Esophagus muscularis mucosa (tissue), 4 donors: Measurements from ENCODE around the gene HEATR5A. TPM values are rescaled to one million over a fixed set of nuclear protein-coding genes. Genes with fewer than 3 reads are reported as not detected.

Experiments used
- DNase-seq: peaks from one replicate; pipeline ENCODE4 v3.0.0-alpha.2; 2017; ENCODE audit errors: extremely low spot score
- H3K27ac ChIP-seq, 4 donors: fragments of 200-600 bp; sonication (generic); replicated peaks in 1 of 4; 1 replicate in 3 of 4; 2 replicates in 1 of 4; pipeline ENCODE4 v1.5.1; 2016 to 2019; ENCODE audit warnings: mild to moderate bottlenecking in 1 of 4
- H3K27me3 ChIP-seq, 4 donors: fragments of 200-600 bp; sonication (generic); one replicate each; pipeline versions ENCODE4 v1.5.1 to v1.6.0; 2016 to 2019
- H3K36me3 ChIP-seq, 4 donors: fragments of 200-600 bp; sonication (generic); one replicate each; pipeline ENCODE4 v1.5.1; 2016 to 2019
- H3K4me1 ChIP-seq, 4 donors: fragments of 200-600 bp; sonication (generic); one replicate each; pipeline ENCODE4 v1.5.1; 2016 to 2019
- H3K4me3 ChIP-seq, 4 donors: fragments of 200-600 bp; sonication (generic); 1 replicate in 2 of 4; 2 replicates in 2 of 4; pipeline ENCODE4 v1.5.1; 2016 to 2019; ENCODE audit warnings: mild to moderate bottlenecking in 4 of 4, moderate library complexity in 1 of 4
- H3K9me3 ChIP-seq, 4 donors: fragments of 200-600 bp; sonication (generic); 1 replicate in 3 of 4; 2 replicates in 1 of 4; pipeline ENCODE4 v1.5.1; 2016 to 2019
- CTCF ChIP-seq, 3 experiments: fragments of 200-600 bp in 2 of 3; fragments of 450-650 bp in 1 of 3; sonication (generic) in 2 of 3; IDR thresholded peaks; one replicate each; pipeline ENCODE4 v1.5.1; 2017 to 2019; ENCODE audit warnings: antibody characterized with exemption in 3 of 3, mild to moderate bottlenecking in 2 of 3, moderate library complexity in 1 of 3
- EP300 ChIP-seq: sonication (generic); formaldehyde crosslinking; IDR thresholded peaks from one replicate; pipeline ENCODE4 v1.6.1; 2017; ENCODE audit warnings: antibody characterized with exemption
- POLR2A ChIP-seq: fragments of 450-650 bp; IDR thresholded peaks from one replicate; pipeline ENCODE4 v1.6.1; 2017; ENCODE audit warnings: antibody characterized with exemption, moderate library complexity, mild to moderate bottlenecking, low read depth
- POLR2AphosphoS5 ChIP-seq, 2 donors: sonication (generic); formaldehyde crosslinking; IDR thresholded peaks; one replicate each; pipeline ENCODE4 v1.6.1; 2017; ENCODE audit warnings: antibody characterized with exemption in 2 of 2
- WGBS: methylation state at CpG from one replicate; pipeline ENCODE4 v1.1.5; 2018; 5-methylcytosine and 5-hydroxymethylcytosine counted together
- intact Hi-C: fragments of 100-400 bp; cut with DNase I; formaldehyde crosslinking; loops from one replicate; pipeline ENCODE4 v1.15.1; 2023
- total RNA-seq, 4 donors: library from RNA; depleted of rRNA; stranded (reverse); fragments of >200 nt; gene quantifications; one replicate each; pipeline versions ENCODE4 v1.1.0 to v1.2.1, GENCODE V29; 2016

Gene HEATR5A
- total RNA-seq, 4 donors from 2014 or later = 24.1 to 38.2 (median 28.2) TPM

GRCh38 chr14:31255286-31255685 is 165.1 kb downstream of the HEATR5A start:
- WGBS = 92% methylated on average over 2 of the region's 2 CpGs
- TF ChIP-seq POLR2A = no peak
- no peak for TF ChIP-seq EP300
- no peak for TF ChIP-seq CTCF (IDR thresholded peaks at IDR 0.05)
- TF ChIP-seq POLR2AphosphoS5 (IDR thresholded peaks at IDR 0.05) = no peak
- intact Hi-C loops = no loop called here

GRCh38 chr14:31253746-31254471 is 166.4 kb downstream of the HEATR5A start:
- no peaks in the 10 kb centered on the region for H3K4me1 ChIP-seq
- intact Hi-C loops = no loop called here
- no peaks in the 10 kb centered on the region for H3K36me3 ChIP-seq
- 98% methylated on average over 9 of the region's 9 CpGs for WGBS
- no peak overlapping the region for H3K4me3 ChIP-seq
- no peaks in the 10 kb centered on the region for H3K9me3 ChIP-seq
- TF ChIP-seq CTCF (IDR thresholded peaks at IDR 0.05) (no peak), EP300 (no peak), POLR2A (no peak), POLR2AphosphoS5 (IDR thresholded peaks at IDR 0.05) (no peak)
- DNase-seq = no peak
- no peaks in the 10 kb centered on the region for H3K27me3 ChIP-seq
- no peak overlapping the region for H3K27ac ChIP-seq

More at GRCh38 chr14:31255286-31255685, 165.1 kb downstream of the HEATR5A start:
- no peak overlapping the region for H3K4me3 ChIP-seq
- H3K36me3 ChIP-seq = no peaks in the 10 kb centered on the region
- H3K9me3 ChIP-seq = no peaks in the 10 kb centered on the region
- no peaks in the 10 kb centered on the region for H3K27me3 ChIP-seq
- H3K27ac ChIP-seq = no peak overlapping the region
- no peaks in the 10 kb centered on the region for H3K4me1 ChIP-seq
- no peak for DNase-seq

GRCh38 chr14:31252865-31253264 is 167.5 kb downstream of the HEATR5A start:
- 94% methylated on average over 1 of the region's 1 CpG for WGBS
- intact Hi-C loops = no loop called here

GRCh38 chr14:31251028-31251958 is 169.1 kb downstream of the HEATR5A start:
- WGBS = 83% methylated on average over 7 of the region's 10 CpGs
- intact Hi-C loops = no loop called here
- H3K36me3 ChIP-seq = no peaks in the 10 kb centered on the region
- DNase-seq = no peak
- TF ChIP-seq POLR2AphosphoS5 (IDR thresholded peaks at IDR 0.05) (no peak), CTCF (IDR thresholded peaks at IDR 0.05) (no peak), POLR2A (no peak), EP300 (no peak)
- no peaks in the 10 kb centered on the region for H3K9me3 ChIP-seq
- H3K27ac ChIP-seq = no peak overlapping the region
- H3K4me3 ChIP-seq = no peak overlapping the region
- H3K4me1 ChIP-seq = no peaks in the 10 kb centered on the region
- H3K27me3 ChIP-seq = no peaks in the 10 kb centered on the region

More at GRCh38 chr14:31252865-31253264, 167.5 kb downstream of the HEATR5A start:
- Histone ChIP-seq H3K4me3 (no peak overlapping the region), H3K27ac (no peak overlapping the region), H3K36me3 (no peaks in the 10 kb centered on the region), H3K27me3 (no peaks in the 10 kb centered on the region), H3K9me3 (no peaks in the 10 kb centered on the region), H3K4me1 (no peaks in the 10 kb centered on the region)
- DNase-seq = no peak
- TF ChIP-seq EP300 (no peak), POLR2AphosphoS5 (IDR thresholded peaks at IDR 0.05) (no peak), POLR2A (no peak), CTCF (IDR thresholded peaks at IDR 0.05) (no peak)
